Measurements from ENCODE around the gene PSMA4.
"Not testable (repeated sequence)": the region's sequence is repeated elsewhere in the genome, so short reads cannot be mapped to it uniquely, and the experiment has no call there.

The PSMA4 gene

DNA sequence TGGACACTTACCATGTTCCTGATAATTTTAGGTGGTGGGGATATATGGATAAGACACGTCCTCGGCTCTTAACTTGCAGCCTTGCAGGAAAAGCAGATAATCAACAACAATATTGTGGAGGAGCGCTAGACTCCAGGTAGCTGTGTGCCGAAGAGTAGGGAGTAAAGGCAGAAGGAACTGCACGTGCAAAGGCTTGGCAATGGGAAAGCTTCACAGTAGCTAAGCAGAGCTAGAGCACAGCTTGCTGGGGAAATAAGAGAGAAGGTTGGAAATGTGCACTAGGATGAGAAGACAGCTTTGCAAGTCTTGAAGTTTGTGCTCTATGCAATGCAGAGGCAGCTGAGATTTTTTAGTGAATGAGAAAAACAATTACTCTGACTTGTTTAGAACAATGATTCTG lies 12.4 kb downstream of the PSMA4 start:
- DNase-seq, result no peak

GRCh38 chr15:78560201-78560600 lies 20.0 kb downstream of the PSMA4 start:
- not testable (repeated sequence) for DNase-seq

- DNase-seq, result no peak
Measured at GRCh38 chr15:78561490-78561889, 21.2 kb downstream of the PSMA4 start.

- DNase-seq, result no peak
Measured at GRCh38 chr15:78563092-78563491, 22.8 kb downstream of the PSMA4 start.

GRCh38 chr15:78564743-78565096 lies 24.5 kb downstream of the PSMA4 start:
- DNase-seq, result no peak

- DNase-seq, result peak; percentile 88
Measured at GRCh38 chr15:78565097-78565950, 25.1 kb downstream of the PSMA4 start, which contains the start of gene CHRNA5. Gene CHRNA5 (plus strand): TSS chr15:78565520. CDS start chr15:78565720, 200 bp downstream.

DNA sequence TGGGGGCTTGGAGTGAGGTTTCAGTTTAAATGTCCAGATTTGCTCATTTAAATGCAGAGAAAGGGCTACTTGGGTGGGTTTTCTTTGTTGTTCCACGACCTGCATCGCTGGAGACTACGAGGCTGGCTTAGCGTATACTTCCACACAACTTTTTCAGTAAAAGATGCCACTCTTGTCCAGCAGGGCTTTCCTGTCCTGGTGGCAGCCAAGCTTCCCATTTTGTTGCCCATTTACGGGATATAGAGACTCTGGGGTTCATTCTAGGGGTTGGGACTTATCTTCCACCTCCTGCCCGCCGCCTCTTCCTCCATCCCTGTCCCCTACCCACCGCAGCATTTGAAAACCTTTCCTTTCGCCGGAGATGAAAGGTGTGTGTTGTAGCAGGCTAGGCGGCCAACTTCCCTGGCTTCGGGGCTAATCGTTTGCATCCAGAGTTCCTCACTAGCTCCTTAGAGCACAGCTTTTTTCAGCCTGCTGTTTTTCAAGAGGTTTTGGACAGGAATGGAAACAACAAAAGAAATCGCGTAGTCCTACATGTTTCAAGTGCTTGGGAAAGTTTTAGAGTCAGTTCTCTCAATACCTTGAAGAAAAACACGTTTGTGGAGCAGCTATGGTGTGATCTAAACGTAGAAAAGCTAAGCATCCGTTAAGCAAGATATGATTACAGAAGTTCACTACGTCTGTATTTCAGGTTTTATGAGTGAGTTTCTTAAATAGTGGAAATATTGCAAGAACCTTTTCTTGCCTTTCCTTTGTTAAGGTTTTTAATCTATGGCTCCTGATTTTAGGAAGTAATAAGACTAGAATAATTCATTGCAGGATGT lies 25.9 kb downstream of the PSMA4 start:
- peak; percentile 40 for DNase-seq

- peak; percentile 83 for DNase-seq
Measured at GRCh38 chr15:78567531-78567930, 27.3 kb downstream of the PSMA4 start.

- DNase-seq, result no peak
Measured at GRCh38 chr15:78570710-78571109, 30.5 kb downstream of the PSMA4 start.

GRCh38 chr15:78571382-78571781 lies 31.1 kb downstream of the PSMA4 start:
- DNase-seq, result no peak

- DNase-seq, result no peak
Measured at GRCh38 chr15:78573416-78573815, 33.2 kb downstream of the PSMA4 start.

GRCh38 chr15:78574944-78575343 lies 34.7 kb downstream of the PSMA4 start:
- DNase-seq, result no peak

DNA sequence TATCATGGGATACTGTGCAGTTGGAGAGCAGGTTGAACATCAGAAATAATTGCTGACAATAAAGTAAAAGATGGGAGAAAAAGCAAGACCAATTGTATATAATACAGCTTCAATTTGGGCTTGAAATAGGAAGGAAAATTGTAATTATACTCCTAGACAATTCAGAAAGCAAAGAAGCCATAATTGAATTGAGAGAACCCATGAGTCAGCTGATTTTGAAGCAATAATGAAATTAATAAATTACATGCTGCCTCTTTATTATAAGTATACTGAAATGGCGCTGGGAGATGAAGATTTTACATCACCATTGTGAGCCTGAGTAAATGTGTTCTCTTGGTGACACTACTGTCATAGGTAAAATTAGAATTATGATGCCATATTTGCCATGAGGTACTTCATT lies 57.3 kb downstream of the PSMA4 start:
- DNase-seq, result no peak

DNA sequence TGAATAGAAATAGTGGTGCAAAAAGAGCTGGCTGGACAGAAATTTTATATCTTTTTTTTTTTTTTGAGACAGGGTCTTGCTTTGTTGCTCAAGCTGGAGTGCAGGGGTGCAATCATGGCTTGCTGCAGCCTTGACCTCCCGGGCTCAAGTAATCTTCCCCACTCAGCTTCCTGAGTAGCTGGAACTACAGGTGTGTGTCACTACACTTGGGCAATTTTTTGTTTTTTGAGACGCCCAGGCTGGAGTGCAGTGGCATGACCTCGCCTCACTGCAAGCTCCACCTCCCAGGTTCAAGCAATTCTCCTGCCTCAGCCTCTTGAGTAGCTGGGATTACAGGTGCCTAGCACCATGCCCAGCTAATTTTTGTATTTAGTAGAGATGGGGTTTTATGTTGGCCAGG lies 58.1 kb downstream of the PSMA4 start:
- DNase-seq, result no peak

DNA sequence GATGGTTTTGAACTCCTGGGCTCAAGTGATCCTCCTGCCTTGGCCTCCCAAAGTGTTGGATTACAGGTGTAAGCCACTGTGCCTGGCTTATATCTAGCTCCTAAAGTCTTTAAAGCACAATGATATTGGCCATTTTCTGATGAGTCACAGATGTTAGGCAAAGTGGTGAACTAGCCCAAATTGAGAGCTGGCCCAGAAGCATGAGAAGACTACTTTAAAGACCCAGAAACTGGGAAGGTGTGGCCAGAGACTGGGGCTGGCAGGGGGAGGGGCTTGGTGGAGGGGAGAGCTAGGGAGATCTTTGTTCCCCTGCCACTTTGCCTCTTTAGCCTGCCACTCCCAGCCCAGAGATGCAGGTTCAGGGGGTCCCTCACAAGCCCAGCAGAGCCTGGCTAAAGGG lies 58.9 kb downstream of the PSMA4 start:
- no peak for DNase-seq
